ENCODE data around the gene FAM168B. TPM values are rescaled to one million over a fixed set of nuclear protein-coding genes. Genes with fewer than 3 reads are reported as not detected.
"Not testable (repeated sequence)": the region's sequence is repeated elsewhere in the genome, so short reads cannot be mapped to it uniquely, and the experiment has no call there.

Gene FAM168B, protein sequence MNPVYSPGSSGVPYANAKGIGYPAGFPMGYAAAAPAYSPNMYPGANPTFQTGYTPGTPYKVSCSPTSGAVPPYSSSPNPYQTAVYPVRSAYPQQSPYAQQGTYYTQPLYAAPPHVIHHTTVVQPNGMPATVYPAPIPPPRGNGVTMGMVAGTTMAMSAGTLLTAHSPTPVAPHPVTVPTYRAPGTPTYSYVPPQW
- total RNA-seq = 152 TPM

DNA sequence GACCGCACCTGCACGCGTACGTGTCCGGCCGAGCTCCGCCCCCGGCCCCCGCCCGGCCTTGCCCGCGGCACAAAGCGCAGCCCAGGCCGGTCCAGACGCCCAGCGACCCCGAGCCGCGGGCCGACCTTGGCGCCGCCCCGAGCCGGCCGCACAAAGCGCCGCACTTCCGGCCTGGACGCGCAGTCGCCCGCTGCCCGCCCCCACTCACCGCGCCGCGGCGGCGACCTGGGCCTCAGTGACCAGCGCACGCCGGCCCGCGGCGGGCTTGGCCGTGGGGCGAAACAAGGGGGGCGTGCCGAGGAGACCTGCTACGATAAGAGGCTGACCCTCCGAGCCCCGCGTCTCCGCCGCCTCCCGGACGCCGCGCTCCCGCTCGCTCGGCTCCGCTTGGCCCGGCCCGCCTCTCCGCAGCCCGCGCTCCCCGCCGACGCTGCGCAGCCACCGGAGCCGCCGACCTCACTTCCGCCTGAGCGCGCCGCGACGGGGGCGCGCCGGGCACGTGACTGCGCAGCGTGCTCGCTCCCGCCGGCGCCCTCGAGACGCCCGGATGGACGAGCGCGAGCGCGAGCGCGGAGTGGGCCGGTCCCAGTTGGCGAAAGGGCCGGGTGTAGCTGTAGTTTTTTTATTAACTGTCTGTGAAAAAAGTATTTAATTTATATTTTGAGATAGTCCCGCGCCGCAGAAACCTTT lies at the start of gene FAM168B:
FAM168B (minus strand) TSS at position 455 of the 690 bp plus-strand sequence. CDS start 10,814 bp downstream, outside the sequence.
- DNase-seq = peak; percentile 83

- no peak for DNase-seq
Measured at GRCh38 chr2:131142849-131143248, 49.6 kb upstream of the FAM168B start.

DNA sequence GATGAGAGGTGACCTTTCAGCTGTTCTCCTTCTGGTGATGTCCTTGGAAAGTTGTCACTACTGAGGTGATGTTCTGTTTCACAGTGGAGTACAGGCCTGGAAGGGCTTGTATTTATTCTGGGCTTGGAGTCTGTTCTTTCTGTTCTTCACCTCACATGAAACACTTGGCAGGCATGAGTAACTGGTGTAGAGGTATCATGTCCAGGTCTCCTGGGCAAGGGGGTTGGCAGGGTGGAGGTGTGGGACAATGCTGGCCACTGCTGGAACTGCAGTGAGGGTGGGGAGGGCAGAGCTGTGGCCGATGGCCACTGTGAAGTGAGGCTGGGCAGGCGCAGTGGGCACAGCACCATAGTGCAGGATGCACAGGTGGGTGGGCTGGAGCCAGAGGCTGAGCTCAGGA lies 47.3 kb upstream of the FAM168B start:
- DNase-seq = no peak

DNA sequence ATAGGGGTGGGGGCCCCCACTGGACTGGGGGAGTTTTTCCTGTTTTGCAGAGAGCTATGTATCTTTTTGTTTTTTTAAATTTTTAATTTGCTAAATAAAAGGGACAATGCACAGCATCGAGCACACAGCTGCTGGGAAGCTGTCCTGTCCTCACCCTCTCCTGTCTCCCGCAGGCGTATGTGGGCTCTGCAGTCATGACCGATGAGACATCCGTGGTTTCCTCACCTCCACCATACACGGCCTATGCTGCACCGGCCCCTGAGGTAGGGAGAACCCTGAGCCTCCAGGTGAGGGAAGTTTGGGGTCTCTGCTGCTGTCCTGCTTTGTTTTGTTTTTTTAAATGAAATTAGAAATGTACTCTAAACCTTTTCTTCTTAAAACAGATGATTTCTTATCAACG lies 39.5 kb upstream of the FAM168B start:
- DNase-seq = no peak

GRCh38 chr2:131130298-131130596 lies 37.0 kb upstream of the FAM168B start:
- DNase-seq = no peak

DNA sequence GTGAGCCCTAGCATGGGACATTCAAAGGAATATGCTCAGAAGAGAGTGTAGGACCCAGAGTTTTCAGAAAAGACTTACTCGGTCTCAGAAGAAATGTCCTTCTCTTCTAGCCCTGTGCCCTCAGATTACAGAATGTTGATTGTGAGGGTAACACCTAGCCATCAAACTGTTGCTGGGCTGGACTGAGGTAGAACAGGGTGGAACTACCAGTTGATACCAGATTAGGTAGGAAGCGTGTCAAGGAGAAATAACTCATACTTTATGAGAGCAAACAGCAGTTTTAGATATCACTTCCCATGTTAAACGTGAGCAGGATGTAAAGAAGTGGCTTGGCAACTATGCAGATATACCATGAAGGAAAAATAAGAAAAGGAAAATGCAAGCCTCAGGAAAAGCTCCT lies 34.7 kb upstream of the FAM168B start:
- no peak for DNase-seq

- DNase-seq = no peak
Measured at GRCh38 chr2:131127076-131127475, 33.8 kb upstream of the FAM168B start.

GRCh38 chr2:131126436-131126835 lies 33.2 kb upstream of the FAM168B start:
- no peak for DNase-seq

- DNase-seq = no peak
Measured at GRCh38 chr2:131125195-131125757, 32.0 kb upstream of the FAM168B start.

- DNase-seq = no peak
Measured at GRCh38 chr2:131123192-131123591, 29.9 kb upstream of the FAM168B start.

- no peak for DNase-seq
Measured at GRCh38 chr2:131122496-131122895, 29.2 kb upstream of the FAM168B start.

DNA sequence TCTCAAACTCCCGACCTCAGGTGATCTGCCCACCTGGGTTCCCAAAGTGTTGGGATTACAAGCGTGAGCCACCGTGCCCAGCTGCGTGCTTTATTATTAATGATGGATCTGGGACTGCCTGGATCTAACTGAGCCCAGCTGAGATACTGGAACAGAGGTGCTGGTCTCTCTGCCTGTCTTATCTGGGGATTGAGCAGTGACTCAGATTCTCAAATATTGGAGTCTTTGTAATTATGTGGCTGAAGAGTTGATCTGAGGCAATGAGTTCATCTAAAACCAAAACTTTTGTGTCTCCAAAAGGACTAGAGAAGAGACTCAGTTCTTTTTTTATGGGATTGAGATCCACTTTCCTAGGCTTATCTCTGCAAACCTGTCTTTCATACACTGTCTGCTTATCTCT lies 28.2 kb upstream of the FAM168B start:
- DNase-seq = no peak

DNA sequence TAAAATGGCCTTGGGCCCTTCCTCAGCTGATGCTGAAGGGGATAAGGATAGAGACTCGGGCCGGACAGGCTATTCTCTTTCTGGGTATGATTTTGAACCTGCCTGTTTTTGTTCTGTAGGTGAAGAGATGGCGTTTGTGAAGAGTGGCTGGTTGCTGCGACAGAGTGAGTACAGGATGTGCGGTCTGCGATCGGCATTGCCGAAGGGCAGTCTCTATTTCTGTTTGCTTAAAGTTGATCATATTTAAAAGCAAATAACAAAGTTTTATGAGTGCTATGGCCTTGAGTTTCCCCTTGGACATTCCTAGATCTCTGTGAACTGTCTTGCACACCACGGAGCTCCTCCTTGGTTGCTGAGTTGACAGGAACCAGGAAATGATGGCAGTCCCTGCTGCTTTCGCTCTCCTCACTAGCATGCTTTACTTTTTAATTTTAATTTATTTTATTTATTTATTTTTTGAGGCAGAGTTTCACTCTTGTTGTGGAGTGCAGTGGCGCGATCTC lies 27.6 kb upstream of the FAM168B start:
- no peak for DNase-seq

GRCh38 chr2:131115752-131116151 lies 22.5 kb upstream of the FAM168B start:
- DNase-seq = no peak

GRCh38 chr2:131114950-131115349 lies 21.7 kb upstream of the FAM168B start:
- DNase-seq = not testable (repeated sequence)

DNA sequence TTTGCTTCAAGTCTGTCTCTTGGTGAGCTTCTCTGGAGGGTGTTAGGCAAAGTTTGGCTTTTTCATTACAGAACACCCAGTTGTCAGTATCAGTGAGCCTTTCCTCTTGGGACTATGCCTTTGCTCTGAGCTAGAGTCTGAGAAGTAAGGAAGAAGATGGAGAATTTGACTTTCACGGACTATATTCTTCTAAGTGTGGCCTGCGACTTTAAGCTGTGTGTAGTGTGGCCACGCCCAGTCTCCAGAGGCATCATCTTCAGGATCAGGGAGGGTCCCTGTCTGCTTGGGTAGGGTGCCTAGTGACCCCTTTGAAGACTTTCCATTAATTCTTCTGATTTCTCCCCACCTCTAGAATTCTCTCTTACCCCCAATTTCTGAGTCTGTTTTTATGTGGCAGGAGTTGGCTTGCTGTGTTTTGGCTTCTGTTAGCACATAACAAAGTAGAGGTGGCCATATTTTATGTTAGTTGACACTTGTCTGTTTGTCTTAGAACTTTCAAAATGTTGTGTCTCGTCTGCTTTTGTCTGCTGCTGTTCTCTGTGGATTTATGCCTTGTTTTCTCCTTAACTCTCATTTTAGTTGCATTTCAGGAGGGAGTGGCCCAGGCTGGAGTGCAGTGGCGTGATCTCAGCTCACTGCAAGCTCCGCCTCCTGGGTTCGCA lies 20.4 kb upstream of the FAM168B start:
- DNase-seq = no peak

DNA sequence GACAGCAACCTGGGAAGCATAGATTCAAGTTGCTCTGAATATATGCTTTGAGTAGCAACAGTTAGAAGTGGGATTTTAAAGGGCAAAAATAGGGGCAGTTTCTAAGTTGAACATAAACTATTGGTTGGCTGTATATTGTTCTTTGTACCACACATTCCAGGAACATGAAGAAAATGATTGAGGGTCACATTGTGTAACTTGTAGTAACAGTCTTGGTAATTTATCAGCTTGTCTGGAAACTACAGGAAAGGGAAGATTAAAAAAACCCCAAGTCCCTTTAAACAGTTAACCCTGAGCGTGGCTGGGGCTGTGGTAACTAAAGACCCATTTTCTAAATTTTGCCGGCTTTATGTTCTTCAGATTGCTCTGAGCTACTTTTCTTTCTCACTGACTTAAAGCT lies 19.3 kb upstream of the FAM168B start:
- no peak for DNase-seq

GRCh38 chr2:131105950-131106801 lies 12.9 kb upstream of the FAM168B start:
- DNase-seq = no peak

DNA sequence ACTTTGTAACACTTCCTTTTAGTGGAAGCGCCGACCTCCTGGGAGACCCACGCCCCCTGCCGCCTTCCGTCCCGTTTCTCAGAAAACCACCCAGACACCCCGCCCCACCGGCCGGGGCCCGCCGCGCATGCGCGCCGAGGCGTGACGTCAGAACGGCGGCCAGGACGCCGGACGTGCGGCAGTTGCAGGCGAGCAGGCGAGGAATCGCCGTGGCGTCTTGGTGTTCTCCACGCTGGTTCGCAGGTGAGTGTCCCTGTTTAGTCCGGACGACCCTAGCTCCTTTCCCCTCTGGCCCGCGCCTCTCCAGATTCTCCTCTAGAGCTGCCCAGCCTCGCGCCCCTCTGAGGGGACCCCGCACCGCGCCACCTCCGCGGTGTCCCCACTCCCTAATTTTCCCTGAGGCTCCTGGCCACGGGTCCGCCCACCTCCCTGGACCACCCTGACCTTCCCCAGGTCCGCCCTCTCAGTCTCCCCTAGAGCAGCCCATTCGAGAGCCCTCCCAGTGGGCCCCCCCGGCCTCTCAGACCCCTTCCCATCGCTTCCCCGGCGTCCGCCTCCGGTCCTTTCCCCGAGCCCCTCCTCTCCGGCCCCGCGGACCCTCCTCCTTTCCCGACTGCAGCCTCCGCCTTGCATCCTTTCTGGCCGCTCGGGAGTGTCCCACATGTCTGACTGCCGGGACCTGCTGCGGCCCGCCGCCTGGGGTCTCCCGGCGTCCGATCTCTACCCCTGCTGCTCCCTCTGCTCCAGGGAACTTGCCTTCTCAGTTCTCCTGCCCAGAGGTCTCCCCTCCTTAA lies 12.1 kb upstream of the FAM168B start, which contains the start of gene PLEKHB2:
PLEKHB2 (plus strand) TSS at position 181 of the 794 bp plus-strand sequence. CDS start 15,606 bp downstream, outside the sequence.
- DNase-seq = peak; percentile 86

- DNase-seq = no peak
Measured at GRCh38 chr2:131104487-131105155, 11.4 kb upstream of the FAM168B start.

- no peak for DNase-seq
Measured at GRCh38 chr2:131103165-131103564, 9.9 kb upstream of the FAM168B start.
